ENCODE data around the gene SLX1A. TPM values are rescaled to one million over a fixed set of nuclear protein-coding genes. Genes with fewer than 3 reads are reported as not detected.
"Not testable (repeated sequence)": the region's sequence is repeated elsewhere in the genome, so short reads cannot be mapped to it uniquely, and the experiment has no call there.

SLX1A gene
- 19.9 and 23.3 TPM in 2 replicates for total RNA-seq

DNA sequence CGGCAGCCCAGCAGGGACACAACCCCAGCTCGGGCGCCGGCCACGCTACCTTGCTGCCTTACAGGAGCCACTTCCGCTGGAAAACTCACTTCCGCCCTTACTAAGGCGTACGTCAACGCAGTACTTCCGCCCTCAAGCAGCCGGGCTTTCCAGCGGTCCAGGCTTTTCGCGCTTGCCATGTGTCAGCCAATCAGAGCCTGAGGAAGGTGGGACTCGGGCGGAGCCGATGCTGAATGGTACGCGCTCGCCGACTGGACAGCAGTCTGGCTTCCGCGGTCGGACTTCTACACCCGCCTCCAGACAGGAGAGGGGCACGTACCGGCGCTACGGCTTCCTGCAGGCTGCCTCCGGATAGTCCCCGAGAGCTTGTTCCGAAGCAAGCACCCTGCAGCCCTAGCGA is at the start of gene SLX1A, which contains the start of gene BOLA2B:
SLX1A (plus strand) TSS at position 261 of the 400 bp plus-strand sequence. CDS start 210 bp downstream, outside the sequence.
BOLA2B (minus strand) TSS at position 52 of the 400 bp plus-strand sequence. CDS start 71 bp downstream, outside the sequence.
- not testable (repeated sequence) for H3K36me3 ChIP-seq (ENCODE audit: insufficient read depth, low read length); H3K9me3 ChIP-seq (ENCODE audit: low read depth, low read length); H4K20me1 ChIP-seq (ENCODE audit: insufficient read depth, low read length); H3K27me3 ChIP-seq (ENCODE audit: insufficient read depth, low read length); DNase-seq (ENCODE audit: insufficient read length, low spot score, missing footprints); H3K27ac ChIP-seq (ENCODE audit: low read depth, low read length); H2AFZ ChIP-seq (ENCODE audit: low read length); H3K4me1 ChIP-seq (ENCODE audit: insufficient read depth, low read length); H3K79me2 ChIP-seq (ENCODE audit: insufficient read depth, low read length)
- peak within 1 kb of the TSS; percentile 57 for H3K4me2 ChIP-seq (ENCODE audit: insufficient read depth, low read length)
- peak within 1 kb of the TSS; percentile 62 for H3K4me3 ChIP-seq (ENCODE audit: insufficient read depth, low read length)

DNA sequence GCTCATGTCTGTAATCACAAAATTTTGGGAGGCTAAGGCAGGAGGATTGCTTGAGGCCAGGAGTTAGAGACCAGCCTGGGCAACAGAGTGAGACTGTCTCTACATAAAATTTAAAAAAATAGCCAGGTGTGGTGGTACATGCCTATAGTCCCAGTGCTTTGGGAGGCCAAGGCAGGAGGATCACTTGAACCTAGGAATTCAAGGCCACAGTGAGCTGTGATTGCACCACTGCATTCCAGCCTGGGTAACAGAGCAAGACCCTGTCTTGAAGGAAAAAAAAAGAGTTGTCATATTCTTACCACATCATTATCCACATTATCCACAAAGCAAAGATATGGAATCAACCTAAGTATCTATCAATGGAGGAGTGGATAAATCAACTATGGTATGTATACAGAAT is 49.7 kb upstream of the SLX1A start:
- Histone ChIP-seq H3K36me3 (ENCODE audit: insufficient read depth, low read length) (no peaks in the 10 kb centered on the region), H3K27ac (ENCODE audit: low read depth, low read length) (no peak overlapping the region), H2AFZ (ENCODE audit: low read length) (no peak overlapping the region), H3K4me3 (ENCODE audit: insufficient read depth, low read length) (no peak overlapping the region), H4K20me1 (ENCODE audit: insufficient read depth, low read length) (no peaks in the 10 kb centered on the region), H3K9me3 (ENCODE audit: low read depth, low read length) (no peaks in the 10 kb centered on the region), H3K4me2 (ENCODE audit: insufficient read depth, low read length) (no peak overlapping the region), H3K27me3 (ENCODE audit: insufficient read depth, low read length) (no peaks in the 10 kb centered on the region), H3K79me2 (ENCODE audit: insufficient read depth, low read length) (no peaks in the 10 kb centered on the region), H3K4me1 (ENCODE audit: insufficient read depth, low read length) (no peaks in the 10 kb centered on the region)
- no peak for DNase-seq (ENCODE audit: insufficient read length, low spot score, missing footprints)
- TF ChIP-seq, protein P1, sequence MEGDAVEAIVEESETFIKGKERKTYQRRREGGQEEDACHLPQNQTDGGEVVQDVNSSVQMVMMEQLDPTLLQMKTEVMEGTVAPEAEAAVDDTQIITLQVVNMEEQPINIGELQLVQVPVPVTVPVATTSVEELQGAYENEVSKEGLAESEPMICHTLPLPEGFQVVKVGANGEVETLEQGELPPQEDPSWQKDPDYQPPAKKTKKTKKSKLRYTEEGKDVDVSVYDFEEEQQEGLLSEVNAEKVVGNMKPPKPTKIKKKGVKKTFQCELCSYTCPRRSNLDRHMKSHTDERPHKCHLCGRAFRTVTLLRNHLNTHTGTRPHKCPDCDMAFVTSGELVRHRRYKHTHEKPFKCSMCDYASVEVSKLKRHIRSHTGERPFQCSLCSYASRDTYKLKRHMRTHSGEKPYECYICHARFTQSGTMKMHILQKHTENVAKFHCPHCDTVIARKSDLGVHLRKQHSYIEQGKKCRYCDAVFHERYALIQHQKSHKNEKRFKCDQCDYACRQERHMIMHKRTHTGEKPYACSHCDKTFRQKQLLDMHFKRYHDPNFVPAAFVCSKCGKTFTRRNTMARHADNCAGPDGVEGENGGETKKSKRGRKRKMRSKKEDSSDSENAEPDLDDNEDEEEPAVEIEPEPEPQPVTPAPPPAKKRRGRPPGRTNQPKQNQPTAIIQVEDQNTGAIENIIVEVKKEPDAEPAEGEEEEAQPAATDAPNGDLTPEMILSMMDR (IDR thresholded peaks at IDR 0.05; ENCODE audit: extremely low read depth, low read depth, low read length): no peak

DNA sequence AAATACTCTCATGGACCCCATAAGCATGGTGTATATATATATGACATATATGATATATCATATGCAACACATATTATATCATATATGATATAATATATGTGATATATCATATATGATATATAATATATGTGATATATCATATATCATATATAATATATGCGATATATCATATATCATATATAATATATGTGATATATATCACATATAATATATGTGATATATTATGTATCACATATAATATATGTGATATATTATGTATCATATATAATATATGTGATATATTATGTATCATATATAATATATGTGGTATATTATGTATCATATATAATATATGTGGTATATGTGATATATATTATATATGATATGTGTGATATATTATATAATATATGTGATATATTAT is 48.8 kb upstream of the SLX1A start:
- Histone ChIP-seq H3K79me2 (ENCODE audit: insufficient read depth, low read length) (no peaks in the 10 kb centered on the region), H3K36me3 (ENCODE audit: insufficient read depth, low read length) (no peaks in the 10 kb centered on the region), H2AFZ (ENCODE audit: low read length) (no peak overlapping the region), H3K4me1 (ENCODE audit: insufficient read depth, low read length) (no peaks in the 10 kb centered on the region), H3K27ac (ENCODE audit: low read depth, low read length) (no peak overlapping the region), H3K9me3 (ENCODE audit: low read depth, low read length) (no peaks in the 10 kb centered on the region), H4K20me1 (ENCODE audit: insufficient read depth, low read length) (no peaks in the 10 kb centered on the region), H3K27me3 (ENCODE audit: insufficient read depth, low read length) (no peaks in the 10 kb centered on the region), H3K4me3 (ENCODE audit: insufficient read depth, low read length) (no peak overlapping the region), H3K4me2 (ENCODE audit: insufficient read depth, low read length) (no peak overlapping the region)
- TF ChIP-seq, protein P1 (IDR thresholded peaks at IDR 0.05; ENCODE audit: extremely low read depth, low read depth, low read length): no peak
- DNase-seq (ENCODE audit: insufficient read length, low spot score, missing footprints): no peak

DNA sequence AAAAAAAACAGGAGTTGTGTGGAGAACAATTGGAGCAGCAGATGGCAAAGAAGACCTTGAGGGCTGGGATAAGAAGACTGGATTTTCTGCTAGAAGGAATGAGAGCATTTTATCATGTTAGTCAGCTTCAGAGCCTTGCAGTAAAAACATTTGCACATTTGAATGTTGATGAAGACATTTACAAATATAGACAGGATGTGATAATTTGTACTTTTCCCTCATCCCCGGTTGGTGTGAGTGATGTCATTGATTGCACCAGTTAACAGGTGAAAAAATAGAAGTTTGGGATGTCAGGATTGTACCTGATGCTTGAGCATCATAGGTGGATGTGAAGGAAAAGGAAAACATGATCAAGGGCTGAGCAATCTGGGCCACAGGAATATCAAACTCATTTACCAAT is 48.0 kb upstream of the SLX1A start:
- DNase-seq (ENCODE audit: insufficient read length, low spot score, missing footprints): no peak
- Histone ChIP-seq H3K4me3 (ENCODE audit: insufficient read depth, low read length) (no peak overlapping the region), H2AFZ (ENCODE audit: low read length) (no peak overlapping the region), H4K20me1 (ENCODE audit: insufficient read depth, low read length) (no peaks in the 10 kb centered on the region), H3K9me3 (ENCODE audit: low read depth, low read length) (no peaks in the 10 kb centered on the region), H3K4me1 (ENCODE audit: insufficient read depth, low read length) (no peaks in the 10 kb centered on the region), H3K27ac (ENCODE audit: low read depth, low read length) (no peak overlapping the region), H3K79me2 (ENCODE audit: insufficient read depth, low read length) (no peaks in the 10 kb centered on the region), H3K27me3 (ENCODE audit: insufficient read depth, low read length) (no peaks in the 10 kb centered on the region), H3K36me3 (ENCODE audit: insufficient read depth, low read length) (no peaks in the 10 kb centered on the region), H3K4me2 (ENCODE audit: insufficient read depth, low read length) (no peak overlapping the region)
- TF ChIP-seq, protein P1 (IDR thresholded peaks at IDR 0.05; ENCODE audit: extremely low read depth, low read depth, low read length): no peak
